HG03196 (cell line): ENCODE results near the gene TNNI2.

Experiments
- ATAC-seq: cut with Tn5 transposase; IDR thresholded peaks from one replicate; pipeline ENCODE4 v1.9.1; 2021; ENCODE audit not compliant: unreplicated experiment

Gene TNNI2

GRCh38 chr11:1844221-1845094, 5.7 kb downstream of the TNNI2 start:
- ATAC-seq = no peak

GRCh38 chr11:1845095-1845429, 6.3 kb downstream of the TNNI2 start:
- no peak for ATAC-seq

- no peak for ATAC-seq
These were observed 7.0 kb downstream of the TNNI2 start for GRCh38 chr11:1845561-1846452.

- ATAC-seq = no peak
These were observed 7.7 kb downstream of the TNNI2 start for GRCh38 chr11:1846453-1846932.

- ATAC-seq = no peak
These were observed 8.4 kb downstream of the TNNI2 start for GRCh38 chr11:1847006-1847735.

- no peak for ATAC-seq
These were observed 9.3 kb downstream of the TNNI2 start for GRCh38 chr11:1847926-1848639.

GRCh38 chr11:1848640-1849430, 10.1 kb downstream of the TNNI2 start:
- no peak for ATAC-seq

- no peak for ATAC-seq
These were observed 12.8 kb downstream of the TNNI2 start for GRCh38 chr11:1851468-1852180.

- ATAC-seq = no peak
These were observed 13.6 kb downstream of the TNNI2 start for GRCh38 chr11:1852271-1852876.

GRCh38 chr11:1852877-1853276, 14.1 kb downstream of the TNNI2 start, which contains the start of gene LSP1:
Gene LSP1 (plus strand): TSS chr11:1853084. CDS start chr11:1853145, 61 bp downstream.
- peak; percentile 39 for ATAC-seq

GRCh38 chr11:1853376-1854131, 14.8 kb downstream of the TNNI2 start:
- no peak for ATAC-seq

GRCh38 chr11:1854132-1854948, 15.6 kb downstream of the TNNI2 start:
- ATAC-seq = peak; percentile 27

GRCh38 chr11:1854949-1855885, 16.4 kb downstream of the TNNI2 start:
- ATAC-seq = peak; percentile 31

GRCh38 chr11:1855886-1856265, 17.1 kb downstream of the TNNI2 start:
- ATAC-seq = no peak

GRCh38 chr11:1856306-1857005, 17.7 kb downstream of the TNNI2 start:
- ATAC-seq = no peak
